HG03439 (cell line): Measurements from ENCODE around the gene SPINT2.
"Not testable (repeated sequence)": the region's sequence is repeated elsewhere in the genome, so short reads cannot be mapped to it uniquely, and the experiment has no call there.

Experiments used
- ATAC-seq: cut with Tn5 transposase; IDR thresholded peaks from one replicate; pipeline ENCODE4 v1.9.1; 2021; ENCODE audit warnings: mild to moderate bottlenecking, moderate library complexity; ENCODE audit not compliant: unreplicated experiment

SPINT2 gene

GRCh38 chr19:38318660-38319059 is 54.3 kb downstream of the SPINT2 start:
- ATAC-seq: no peak

GRCh38 chr19:38319421-38320258 is 55.3 kb downstream of the SPINT2 start, which contains the start of gene KCNK6:
KCNK6 (plus strand) TSS chr19:38319845; CDS start chr19:38319951, 106 bp downstream.
- no peak for ATAC-seq

- no peak for ATAC-seq
Observed at GRCh38 chr19:38320969-38321339, 56.6 kb downstream of the SPINT2 start.

- ATAC-seq: no peak
Observed at GRCh38 chr19:38321646-38322196, 57.3 kb downstream of the SPINT2 start.

GRCh38 chr19:38323291-38323690 is 58.9 kb downstream of the SPINT2 start:
- ATAC-seq: no peak

GRCh38 chr19:38324431-38324830 is 60.1 kb downstream of the SPINT2 start:
- no peak for ATAC-seq

- ATAC-seq: no peak
Observed at GRCh38 chr19:38326591-38326990, 62.2 kb downstream of the SPINT2 start.

GRCh38 chr19:38329651-38330050 is 65.3 kb downstream of the SPINT2 start:
- ATAC-seq: no peak

- ATAC-seq: no peak
Observed at GRCh38 chr19:38331728-38332127, 67.4 kb downstream of the SPINT2 start.

- ATAC-seq: no peak
Observed at GRCh38 chr19:38333245-38333644, 68.9 kb downstream of the SPINT2 start.

- peak; percentile 71 for ATAC-seq
Observed at GRCh38 chr19:38335949-38336637, 71.7 kb downstream of the SPINT2 start.

- peak; percentile 44 for ATAC-seq
Observed at GRCh38 chr19:38336638-38337359, 72.4 kb downstream of the SPINT2 start.

- no peak for ATAC-seq
Observed at GRCh38 chr19:38337360-38337653, 72.9 kb downstream of the SPINT2 start.

GRCh38 chr19:38339011-38339410 is 74.6 kb downstream of the SPINT2 start:
- not testable (repeated sequence) for ATAC-seq

GRCh38 chr19:38340927-38341326 is 76.6 kb downstream of the SPINT2 start:
- no peak for ATAC-seq
